ENCODE data around the gene MRFAP1L1.

The MRFAP1L1 gene

DNA sequence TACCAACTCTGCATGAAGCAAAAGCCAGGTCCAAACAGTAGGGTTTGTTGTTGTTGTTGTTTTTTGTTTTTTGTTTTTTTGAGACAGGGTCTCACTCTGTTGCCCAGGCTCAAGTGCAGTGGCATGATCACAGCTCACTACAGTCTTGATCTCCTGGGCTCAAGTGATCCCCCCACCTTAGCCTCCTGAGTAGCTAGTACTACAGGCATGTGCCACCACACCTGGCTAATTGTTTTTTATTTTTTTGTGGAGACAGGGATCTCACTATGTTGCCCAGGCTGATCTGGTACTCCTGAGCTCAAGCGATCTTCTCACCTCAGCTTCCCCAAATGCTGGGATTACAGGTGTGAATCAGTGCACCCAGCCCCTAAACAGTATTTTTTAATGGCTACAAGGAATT, 9.8 kb downstream of the MRFAP1L1 start:
- TF ChIP-seq CTCF (IDR thresholded peaks at IDR 0.05; ENCODE audit: extremely low read depth, missing control alignments), result no peak

DNA sequence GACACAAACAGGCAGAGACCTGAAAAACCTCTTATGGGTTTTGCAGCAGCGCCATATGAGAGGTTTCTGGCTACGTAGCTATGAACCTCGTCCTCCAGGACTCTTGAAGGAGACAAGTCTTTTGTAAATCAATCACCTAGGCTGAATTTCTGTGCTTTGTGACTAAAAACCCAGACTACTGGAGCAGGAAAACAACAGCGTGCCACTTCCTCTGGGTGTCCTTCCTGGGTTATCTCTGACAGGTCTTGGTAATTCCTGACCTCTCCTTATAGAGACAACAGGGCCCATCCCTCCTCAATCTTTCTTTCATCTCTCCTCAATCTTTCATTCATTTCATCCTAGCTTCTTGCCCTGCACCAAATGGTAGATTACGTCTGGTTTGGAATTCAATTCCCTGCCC, 10.3 kb downstream of the MRFAP1L1 start:
- DNase-seq (ENCODE audit: low spot score), result no peak
- TF ChIP-seq CTCF (IDR thresholded peaks at IDR 0.05; ENCODE audit: extremely low read depth, missing control alignments), result no peak

More for the DNA sequence above, 9.8 kb downstream of the MRFAP1L1 start:
- DNase-seq (ENCODE audit: low spot score), result no peak

DNA sequence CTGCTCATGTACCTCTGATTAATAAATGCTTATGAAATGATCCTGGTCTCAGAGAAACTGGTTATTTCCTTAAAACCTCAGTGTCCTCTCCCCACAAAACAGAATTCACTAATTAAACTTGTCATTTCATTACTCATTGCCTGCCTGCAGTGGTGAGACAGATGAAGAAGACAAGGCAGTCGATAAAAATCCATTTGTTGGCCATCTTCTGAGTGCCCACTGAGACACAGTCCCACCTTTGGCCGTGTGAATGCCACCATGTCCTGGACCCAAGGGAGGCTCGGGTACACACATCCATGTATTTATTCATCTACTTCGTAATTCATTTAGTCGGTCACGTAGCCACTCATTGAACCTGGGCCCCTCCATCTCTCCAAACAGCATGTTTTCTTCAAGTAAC, 12.5 kb downstream of the MRFAP1L1 start:
- DNase-seq (ENCODE audit: low spot score), result no peak

GRCh38 chr4:6696611-6697010, 13.1 kb downstream of the MRFAP1L1 start:
- TF ChIP-seq CTCF (IDR thresholded peaks at IDR 0.05; ENCODE audit: extremely low read depth, missing control alignments), result no peak
- DNase-seq (ENCODE audit: low spot score), result no peak

More for the DNA sequence above, 12.5 kb downstream of the MRFAP1L1 start:
- TF ChIP-seq CTCF (IDR thresholded peaks at IDR 0.05; ENCODE audit: extremely low read depth, missing control alignments), result no peak

DNA sequence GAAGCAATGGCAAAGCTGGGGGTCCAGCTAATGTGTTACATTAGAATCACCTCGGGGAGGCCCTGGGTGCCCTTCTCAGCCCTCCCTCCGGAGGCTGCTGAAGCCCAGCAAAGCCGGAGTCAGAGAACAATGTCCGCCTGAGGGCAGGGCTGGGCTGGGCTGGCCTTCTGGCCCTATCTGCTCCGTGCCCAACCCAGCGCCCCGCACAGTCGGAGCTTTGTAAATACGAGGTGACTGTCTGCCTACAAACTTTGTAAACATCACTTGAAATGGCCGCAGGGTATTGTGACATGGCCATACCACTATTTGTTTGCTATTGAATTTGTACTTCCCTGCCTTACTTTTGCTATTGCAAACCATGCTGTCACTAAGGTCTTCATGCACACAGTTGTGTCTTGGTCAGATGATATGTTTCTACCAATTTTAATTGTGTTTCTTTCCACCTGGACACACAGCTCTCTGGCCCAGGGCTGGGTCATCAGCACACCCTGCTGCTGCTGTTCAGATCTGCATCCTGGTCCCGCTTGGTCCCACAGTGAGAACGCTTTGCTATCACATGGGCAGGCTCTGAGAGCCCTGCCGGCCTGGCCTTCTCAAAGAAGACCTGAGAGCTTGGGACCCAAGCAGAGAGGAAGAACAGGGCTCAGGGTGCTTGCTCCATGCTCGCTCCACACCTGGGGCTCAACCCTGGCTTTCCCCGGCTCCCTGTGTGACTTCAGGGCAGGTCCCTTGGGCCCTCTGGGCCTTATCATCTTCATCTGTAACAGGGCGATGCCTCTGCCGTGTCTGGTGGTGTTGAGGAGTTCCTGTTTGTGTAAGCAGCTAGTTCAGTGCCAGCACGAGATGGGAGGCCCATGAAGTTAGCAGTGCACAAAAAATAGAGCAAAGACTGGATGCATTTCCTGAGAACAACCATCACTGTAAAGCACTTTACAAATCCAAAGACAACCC, 13.7 kb downstream of the MRFAP1L1 start:
- no peak for TF ChIP-seq CTCF (IDR thresholded peaks at IDR 0.05; ENCODE audit: extremely low read depth, missing control alignments)
- no peak for DNase-seq (ENCODE audit: low spot score)

- TF ChIP-seq CTCF (IDR thresholded peaks at IDR 0.05; ENCODE audit: extremely low read depth, missing control alignments), result no peak
- DNase-seq (ENCODE audit: low spot score), result no peak
Observed at GRCh38 chr4:6694177-6694901, 15.3 kb downstream of the MRFAP1L1 start.
